SJCRH30 (cell line): Measurements from ENCODE around the gene ADSL. TPM values are rescaled to one million over a fixed set of nuclear protein-coding genes. Genes with fewer than 3 reads are reported as not detected.

Experiments
- DNase-seq, 2 experiments: peaks; one replicate each; pipeline ENCODE4 v3.0.0-alpha.2; 2015 to 2020
- H3K27ac ChIP-seq: fragments of 250-450 bp; sonication (Bioruptor Pico); 2 replicates; pipeline ENCODE4 v1.5.1; 2020; ENCODE audit warnings: mild to moderate bottlenecking, moderate library complexity
- H3K27me3 ChIP-seq: fragments of 250-450 bp; sonication (Bioruptor Pico); 2 replicates; pipeline ENCODE4 v1.5.1; 2020; ENCODE audit warnings: mild to moderate bottlenecking, moderate library complexity
- H3K36me3 ChIP-seq: fragments of 250-450 bp; sonication (Bioruptor Pico); 2 replicates; pipeline ENCODE4 v1.5.1; 2020; ENCODE audit warnings: mild to moderate bottlenecking, moderate library complexity
- H3K4me1 ChIP-seq: fragments of 250-450 bp; sonication (Bioruptor Pico); 2 replicates; pipeline ENCODE4 v1.5.1; 2020; ENCODE audit warnings: mild to moderate bottlenecking, moderate library complexity
- H3K4me3 ChIP-seq: fragments of 250-450 bp; sonication (Bioruptor Pico); 2 replicates; pipeline ENCODE4 v1.5.1; 2020; ENCODE audit warnings: mild to moderate bottlenecking, moderate library complexity
- H3K9me3 ChIP-seq: fragments of 250-450 bp; sonication (Bioruptor Pico); replicated peaks from 2 replicates; pipeline ENCODE4 v1.5.1; 2020; ENCODE audit warnings: mild to moderate bottlenecking, moderate library complexity
- total RNA-seq: library from RNA; depleted of rRNA; stranded (reverse); fragments of >200 nt; shearing (Covaris generic); gene quantifications from 2 replicates; pipeline ENCODE4 v1.2.3, GENCODE V29; 2014

ADSL gene
- total RNA-seq, 1 experiment from 2014 or later: 134 TPM

GRCh38 chr22:40399621-40400020, 53.3 kb downstream of the ADSL start:
- Histone ChIP-seq H3K27me3 (no peaks in the 10 kb centered on the region), H3K4me3 (no peak overlapping the region), H3K9me3 (no peaks in the 10 kb centered on the region), H3K27ac (no peak overlapping the region), H3K4me1 (no peaks in the 10 kb centered on the region), H3K36me3 (peaks cover 10% of the 10 kb centered on the region; the same call in 1 of the 2 replicates)
- no peak for DNase-seq

GRCh38 chr22:40400159-40400558, 53.9 kb downstream of the ADSL start:
- no peaks in the 10 kb centered on the region for H3K27me3 ChIP-seq
- H3K9me3 ChIP-seq: no peaks in the 10 kb centered on the region
- H3K4me1 ChIP-seq: no peaks in the 10 kb centered on the region
- DNase-seq: no peak
- no peak overlapping the region for H3K27ac ChIP-seq
- H3K36me3 ChIP-seq: peaks cover 13% of the 10 kb centered on the region; the same call in 1 of the 2 replicates
- no peak overlapping the region for H3K4me3 ChIP-seq

GRCh38 chr22:40401532-40401931, 55.2 kb downstream of the ADSL start:
- H3K27ac ChIP-seq: no peak overlapping the region
- H3K4me3 ChIP-seq: no peak overlapping the region
- H3K36me3 ChIP-seq: peaks cover 12% of the 10 kb centered on the region; the same call in 1 of the 2 replicates
- no peaks in the 10 kb centered on the region for H3K4me1 ChIP-seq
- H3K27me3 ChIP-seq: no peaks in the 10 kb centered on the region
- no peak for DNase-seq
- H3K9me3 ChIP-seq: no peaks in the 10 kb centered on the region

- H3K27ac ChIP-seq: no peak overlapping the region
- DNase-seq: no peak
- H3K27me3 ChIP-seq: no peaks in the 10 kb centered on the region
- H3K36me3 ChIP-seq: peaks cover 12% of the 10 kb centered on the region; the same call in 1 of the 2 replicates
- no peaks in the 10 kb centered on the region for H3K4me1 ChIP-seq
- no peaks in the 10 kb centered on the region for H3K9me3 ChIP-seq
- no peak overlapping the region for H3K4me3 ChIP-seq
These were observed 55.7 kb downstream of the ADSL start for GRCh38 chr22:40401981-40402406.

GRCh38 chr22:40403141-40403540, 56.8 kb downstream of the ADSL start:
- Histone ChIP-seq H3K27me3 (no peaks in the 10 kb centered on the region), H3K4me1 (no peaks in the 10 kb centered on the region), H3K36me3 (peaks cover 12% of the 10 kb centered on the region; the same call in 1 of the 2 replicates), H3K4me3 (no peak overlapping the region), H3K9me3 (no peaks in the 10 kb centered on the region), H3K27ac (no peak overlapping the region)
- no peak for DNase-seq

- no peak for DNase-seq
- Histone ChIP-seq H3K4me3 (no peak overlapping the region), H3K27me3 (no peaks in the 10 kb centered on the region), H3K36me3 (peaks cover 12% of the 10 kb centered on the region; the same call in 1 of the 2 replicates), H3K27ac (no peak overlapping the region), H3K9me3 (no peaks in the 10 kb centered on the region), H3K4me1 (no peaks in the 10 kb centered on the region)
These were observed 57.4 kb downstream of the ADSL start for GRCh38 chr22:40403651-40404050.

- Histone ChIP-seq H3K36me3 (peaks cover 12% of the 10 kb centered on the region; the same call in 1 of the 2 replicates), H3K27me3 (no peaks in the 10 kb centered on the region), H3K4me1 (no peaks in the 10 kb centered on the region), H3K9me3 (no peaks in the 10 kb centered on the region), H3K27ac (no peak overlapping the region), H3K4me3 (no peak overlapping the region)
- DNase-seq: no peak
These were observed 58.2 kb downstream of the ADSL start for GRCh38 chr22:40404251-40405177.

- Histone ChIP-seq H3K36me3 (peaks cover 19% of the 10 kb centered on the region; the same call in 1 of the 2 replicates), H3K9me3 (no peaks in the 10 kb centered on the region), H3K27me3 (no peaks in the 10 kb centered on the region), H3K4me3 (no peak overlapping the region), H3K27ac (no peak overlapping the region), H3K4me1 (no peaks in the 10 kb centered on the region)
- no peak for DNase-seq
These were observed 59.1 kb downstream of the ADSL start for GRCh38 chr22:40405178-40406062.

GRCh38 chr22:40406063-40406890, 60.0 kb downstream of the ADSL start:
- H3K27me3 ChIP-seq: no peaks in the 10 kb centered on the region
- H3K4me3 ChIP-seq: no peak overlapping the region
- no peak for DNase-seq
- no peak overlapping the region for H3K27ac ChIP-seq
- peaks cover 20% of the 10 kb centered on the region; the same call in 1 of the 2 replicates for H3K36me3 ChIP-seq
- H3K4me1 ChIP-seq: no peaks in the 10 kb centered on the region
- H3K9me3 ChIP-seq: no peaks in the 10 kb centered on the region

GRCh38 chr22:40407021-40407761, 60.9 kb downstream of the ADSL start:
- Histone ChIP-seq H3K9me3 (no peaks in the 10 kb centered on the region), H3K36me3 (peaks cover 21% of the 10 kb centered on the region; the same call in 1 of the 2 replicates), H3K27me3 (no peaks in the 10 kb centered on the region), H3K4me3 (no peak overlapping the region), H3K4me1 (no peaks in the 10 kb centered on the region), H3K27ac (no peak overlapping the region)
- DNase-seq: no peak

GRCh38 chr22:40407831-40408717, 61.8 kb downstream of the ADSL start:
- no peaks in the 10 kb centered on the region for H3K9me3 ChIP-seq
- H3K4me1 ChIP-seq: no peaks in the 10 kb centered on the region
- no peaks in the 10 kb centered on the region for H3K27me3 ChIP-seq
- H3K4me3 ChIP-seq: no peak overlapping the region
- no peak overlapping the region for H3K27ac ChIP-seq
- DNase-seq: no peak
- H3K36me3 ChIP-seq: peaks cover 20% of the 10 kb centered on the region; the same call in 1 of the 2 replicates

- Histone ChIP-seq H3K27me3 (no peaks in the 10 kb centered on the region), H3K36me3 (peaks cover 21% of the 10 kb centered on the region; the same call in 1 of the 2 replicates), H3K9me3 (no peaks in the 10 kb centered on the region), H3K4me1 (no peaks in the 10 kb centered on the region), H3K27ac (no peak overlapping the region), H3K4me3 (no peak overlapping the region)
- no peak for DNase-seq
These were observed 62.7 kb downstream of the ADSL start for GRCh38 chr22:40408718-40409612.
